Neural progenitor cell (in vitro differentiated cells): Measurements from ENCODE around the gene LIG3.

Experiments
- CTCF ChIP-seq: fragments of 200-600 bp; sonication (generic); IDR thresholded peaks from 2 replicates; pipeline ENCODE4 v1.5.1; 2017; ENCODE audit warnings: antibody characterized with exemption, mild to moderate bottlenecking
- EZH2 ChIP-seq: fragments of 200-600 bp; sonication (generic); IDR thresholded peaks from 2 replicates; pipeline ENCODE4 v1.6.1; 2017; ENCODE audit warnings: antibody characterized with exemption, mild to moderate bottlenecking, moderate library complexity
- EZH2phosphoT487 ChIP-seq: fragments of 200-600 bp; sonication (generic); IDR thresholded peaks from 2 replicates; pipeline ENCODE4 v1.6.1; 2017; ENCODE audit warnings: antibody characterized with exemption

- no peak for TF ChIP-seq CTCF
- no peak for TF ChIP-seq EZH2phosphoT487
- no peak for TF ChIP-seq EZH2
Measured at GRCh38 chr17:34991606-34992005, 11.3 kb downstream of the LIG3 start.
